Mesenchymal stem cell (in vitro differentiated cells and primary cell): ENCODE results near the gene SLC9A9.

Source experiments
- DNase-seq: peaks from one replicate; pipeline ENCODE4 v3.0.0-alpha.2; 2013
- H2AFZ ChIP-seq: one replicate; pipeline ENCODE4 v1.6.1; 2013; ENCODE audit warnings: low read depth, mild to moderate bottlenecking, control low read depth, inconsistent platforms, low read length, moderate library complexity
- H2AK5ac ChIP-seq: 2 replicates; pipeline ENCODE4 v1.6.1; 2013; ENCODE audit warnings: low read length, moderate library complexity, mild to moderate bottlenecking, inconsistent platforms; ENCODE audit not compliant: severe bottlenecking
- H2BK120ac ChIP-seq: one replicate; pipeline ENCODE4 v1.6.1; 2013; ENCODE audit warnings: low read depth, mild to moderate bottlenecking, inconsistent platforms, low read length, moderate library complexity
- H2BK12ac ChIP-seq, 2 experiments: one replicate each; pipeline ENCODE4 v1.6.1; 2013; ENCODE audit warnings: inconsistent platforms in 2 of 2, low read length in 2 of 2, mild to moderate bottlenecking in 2 of 2, moderate library complexity in 2 of 2, control low read depth in 1 of 2
- H2BK15ac ChIP-seq: one replicate; pipeline ENCODE4 v1.6.1; 2013; ENCODE audit warnings: mild to moderate bottlenecking, low read depth, inconsistent platforms; ENCODE audit not compliant: poor library complexity, severe bottlenecking
- H2BK5ac ChIP-seq: 2 replicates; pipeline ENCODE4 v1.6.1; 2013; ENCODE audit warnings: low read depth, mild to moderate bottlenecking, low read length, control low read depth, inconsistent platforms; ENCODE audit not compliant: poor library complexity, severe bottlenecking
- H3K14ac ChIP-seq, 2 experiments: one replicate each; pipeline ENCODE4 v1.6.1; 2013; ENCODE audit warnings: inconsistent platforms in 2 of 2, low read length in 2 of 2, control low read depth in 1 of 2, mild to moderate bottlenecking in 1 of 2, moderate library complexity in 1 of 2
- H3K18ac ChIP-seq, 2 experiments: one replicate each; pipeline ENCODE4 v1.6.1; 2013; ENCODE audit warnings: inconsistent platforms in 2 of 2, low read length in 2 of 2, control low read depth in 1 of 2, low read depth in 1 of 2, mild to moderate bottlenecking in 1 of 2
- H3K23ac ChIP-seq, 2 experiments: one replicate each; pipeline ENCODE4 v1.6.1; 2013; ENCODE audit warnings: inconsistent platforms in 2 of 2, low read length in 2 of 2, mild to moderate bottlenecking in 2 of 2, moderate library complexity in 2 of 2, control low read depth in 1 of 2
- H3K27ac ChIP-seq: 2 replicates; pipeline ENCODE4 v1.5.1; 2013; ENCODE audit warnings: mild to moderate bottlenecking, moderate library complexity, low read length, control low read depth, inconsistent platforms; ENCODE audit not compliant: poor library complexity, severe bottlenecking
- H3K27me3 ChIP-seq, 2 experiments: 2 replicates each; pipeline versions ENCODE4 v1.6.1 to v1.7.0; 2013; ENCODE audit warnings: low read length in 2 of 2, mild to moderate bottlenecking in 2 of 2, moderate library complexity in 2 of 2, control low read depth in 1 of 2, inconsistent platforms in 1 of 2; ENCODE audit not compliant: control insufficient read depth in 1 of 2, insufficient read depth in 1 of 2
- H3K36me3 ChIP-seq, 2 experiments: 2 replicates each; pipeline versions ENCODE4 v1.6.1 to v1.7.0; 2013; ENCODE audit warnings: low read length in 2 of 2, control low read depth in 1 of 2, inconsistent platforms in 1 of 2, low read depth in 1 of 2, mild to moderate bottlenecking in 1 of 2; ENCODE audit not compliant: insufficient read depth in 2 of 2, control insufficient read depth in 1 of 2
- H3K4ac ChIP-seq, 2 experiments: one replicate each; pipeline ENCODE4 v1.6.1; 2013; ENCODE audit warnings: inconsistent platforms in 2 of 2, low read length in 2 of 2, mild to moderate bottlenecking in 2 of 2, moderate library complexity in 2 of 2, control low read depth in 1 of 2, low read depth in 1 of 2
- H3K4me1 ChIP-seq: 2 replicates; pipeline ENCODE4 v1.6.1; 2013; ENCODE audit warnings: low read depth, low read length, control low read depth; ENCODE audit not compliant: control insufficient read depth, insufficient read depth
- H3K4me2 ChIP-seq: 2 replicates; pipeline ENCODE4 v1.6.1; 2013; ENCODE audit warnings: low read length, mild to moderate bottlenecking, inconsistent platforms; ENCODE audit not compliant: poor library complexity, severe bottlenecking
- H3K4me3 ChIP-seq, 2 experiments: 2 replicates each; pipeline versions ENCODE4 v1.5.1 to v1.7.0; 2013; ENCODE audit warnings: low read length in 2 of 2, mild to moderate bottlenecking in 2 of 2, control low read depth in 1 of 2, low read depth in 1 of 2; ENCODE audit not compliant: insufficient read depth in 1 of 2
- H3K79me1 ChIP-seq: replicated peaks from 2 replicates; pipeline ENCODE4 v1.6.1; 2013; ENCODE audit warnings: mild to moderate bottlenecking, control low read depth, low read length, inconsistent platforms; ENCODE audit not compliant: poor library complexity, severe bottlenecking
- H3K9ac ChIP-seq: 2 replicates; pipeline ENCODE4 v1.7.0; 2013; ENCODE audit warnings: mild to moderate bottlenecking, low read length, moderate library complexity
- H3K9me3 ChIP-seq: 2 replicates; pipeline ENCODE4 v1.7.0; 2013; ENCODE audit warnings: mild to moderate bottlenecking, low read length; ENCODE audit not compliant: control insufficient read depth
- H4K8ac ChIP-seq: one replicate; pipeline ENCODE4 v1.6.1; 2013; ENCODE audit warnings: inconsistent platforms, mild to moderate bottlenecking, low read length, moderate library complexity
- H4K91ac ChIP-seq: one replicate; pipeline ENCODE4 v1.6.1; 2013; ENCODE audit warnings: mild to moderate bottlenecking, low read length, inconsistent platforms
- WGBS: methylation state at CpG from one replicate; pipeline ENCODE4 v1.1.7; 2013; ENCODE audit warnings: mixed read lengths; 5-methylcytosine and 5-hydroxymethylcytosine counted together

SLC9A9 gene

GRCh38 chr3:143843587-143843986 lies 4.7 kb downstream of the SLC9A9 start:
- H3K4me2 ChIP-seq: no peak overlapping the region
- H3K4me3 ChIP-seq: no peak overlapping the region
- H2BK12ac ChIP-seq: no peak overlapping the region
- no peak overlapping the region for H2AFZ ChIP-seq
- H2BK5ac ChIP-seq: no peak overlapping the region
- H2BK120ac ChIP-seq: no peak overlapping the region
- no peaks in the 10 kb centered on the region for H3K27me3 ChIP-seq
- no peaks in the 10 kb centered on the region for H3K36me3 ChIP-seq
- H4K8ac ChIP-seq: no peak overlapping the region
- no peak overlapping the region for H3K4ac ChIP-seq
- WGBS: 100% methylated on average over 1 of the region's 2 CpGs
- DNase-seq: no peak
- no peaks in the 10 kb centered on the region for H3K79me1 ChIP-seq
- no peaks in the 10 kb centered on the region for H3K4me1 ChIP-seq
- H2BK15ac ChIP-seq: no peak overlapping the region
- no peak overlapping the region for H4K91ac ChIP-seq
- no peaks in the 10 kb centered on the region for H3K9me3 ChIP-seq
- no peak overlapping the region for H3K18ac ChIP-seq
- H3K14ac ChIP-seq: no peak overlapping the region
- no peak overlapping the region for H3K27ac ChIP-seq
- H3K9ac ChIP-seq: no peak overlapping the region
- no peak overlapping the region for H3K23ac ChIP-seq
- no peak overlapping the region for H2AK5ac ChIP-seq

GRCh38 chr3:143840636-143841035 lies 7.6 kb downstream of the SLC9A9 start:
- Histone ChIP-seq H3K4ac (no peak overlapping the region), H3K4me2 (no peak overlapping the region), H2AFZ (no peak overlapping the region), H3K36me3 (no peaks in the 10 kb centered on the region), H3K14ac (no peak overlapping the region), H2BK5ac (no peak overlapping the region), H3K9ac (no peak overlapping the region), H2BK120ac (no peak overlapping the region), H3K9me3 (no peaks in the 10 kb centered on the region), H3K18ac (no peak overlapping the region), H3K4me1 (no peaks in the 10 kb centered on the region), H3K23ac (no peak overlapping the region), H3K27ac (no peak overlapping the region), H3K4me3 (no peak overlapping the region), H4K91ac (no peak overlapping the region), H2AK5ac (no peak overlapping the region), H3K27me3 (no peaks in the 10 kb centered on the region), H4K8ac (no peak overlapping the region), H3K79me1 (no peaks in the 10 kb centered on the region), H2BK15ac (no peak overlapping the region), H2BK12ac (no peak overlapping the region)
- WGBS: 81% methylated on average over 2 of the region's 4 CpGs
- DNase-seq: no peak

GRCh38 chr3:143839980-143840379 lies 8.3 kb downstream of the SLC9A9 start:
- Histone ChIP-seq H2AFZ (no peak overlapping the region), H3K23ac (no peak overlapping the region), H3K4me1 (no peaks in the 10 kb centered on the region), H2BK15ac (no peak overlapping the region), H2BK12ac (no peak overlapping the region), H3K27ac (no peak overlapping the region), H3K79me1 (no peaks in the 10 kb centered on the region), H3K27me3 (no peaks in the 10 kb centered on the region), H2AK5ac (no peak overlapping the region), H3K36me3 (no peaks in the 10 kb centered on the region), H4K91ac (no peak overlapping the region), H2BK120ac (no peak overlapping the region), H3K18ac (no peak overlapping the region), H3K4me3 (no peak overlapping the region), H3K4me2 (no peak overlapping the region), H3K4ac (no peak overlapping the region), H3K9ac (no peak overlapping the region), H2BK5ac (no peak overlapping the region), H4K8ac (no peak overlapping the region), H3K9me3 (no peaks in the 10 kb centered on the region), H3K14ac (no peak overlapping the region)
- WGBS: 81% methylated on average over 2 of the region's 2 CpGs
- no peak for DNase-seq

GRCh38 chr3:143837076-143837475 lies 11.2 kb downstream of the SLC9A9 start:
- H2AFZ ChIP-seq: no peak overlapping the region
- H3K36me3 ChIP-seq: no peaks in the 10 kb centered on the region
- H2BK120ac ChIP-seq: no peak overlapping the region
- H3K4me1 ChIP-seq: no peaks in the 10 kb centered on the region
- no peak overlapping the region for H3K18ac ChIP-seq
- H3K9me3 ChIP-seq: no peaks in the 10 kb centered on the region
- no peak overlapping the region for H3K27ac ChIP-seq
- H3K23ac ChIP-seq: no peak overlapping the region
- no peaks in the 10 kb centered on the region for H3K27me3 ChIP-seq
- H3K79me1 ChIP-seq: no peaks in the 10 kb centered on the region
- H3K4me2 ChIP-seq: no peak overlapping the region
- no peak overlapping the region for H3K9ac ChIP-seq
- no peak overlapping the region for H2BK5ac ChIP-seq
- no peak overlapping the region for H4K91ac ChIP-seq
- no peak overlapping the region for H4K8ac ChIP-seq
- no peak overlapping the region for H3K4me3 ChIP-seq
- no peak overlapping the region for H3K14ac ChIP-seq
- no CpG with 5 or more reads among the region's 1 CpG for WGBS
- no peak overlapping the region for H3K4ac ChIP-seq
- H2BK15ac ChIP-seq: no peak overlapping the region
- H2AK5ac ChIP-seq: no peak overlapping the region
- DNase-seq: no peak
- H2BK12ac ChIP-seq: no peak overlapping the region
